ENCODE results near the gene RAD18. TPM values are rescaled to one million over a fixed set of nuclear protein-coding genes. Genes with fewer than 3 reads are reported as not detected.

Gene RAD18
- total and polyA plus RNA-seq, 12 donors: 2.0 to 11.4 (median 8.5) TPM

DNA sequence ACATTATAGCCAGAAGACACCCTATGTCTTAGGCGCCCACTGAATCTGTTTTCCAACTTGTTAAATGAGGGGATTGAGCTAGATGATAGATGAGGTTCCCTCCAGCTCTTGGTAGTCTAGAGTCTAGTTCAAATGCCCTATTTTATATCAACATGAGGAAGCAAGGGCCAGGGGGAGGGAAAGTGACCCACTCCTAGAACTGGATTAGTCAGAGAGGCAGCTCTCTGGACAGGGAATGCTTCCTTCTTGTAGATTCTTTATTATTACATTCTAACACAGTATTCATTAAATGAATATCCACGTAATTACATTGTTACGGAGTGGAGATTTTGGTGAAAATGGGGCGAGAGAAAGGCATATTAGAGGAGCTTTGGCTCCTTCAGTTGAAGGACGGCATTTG lies 89.5 kb downstream of the RAD18 start:
- Histone ChIP-seq H3K27me3 (no peaks in the 10 kb centered on the region), H3K9me3 (replicated peaks in 1 of 3) (no peaks in the 10 kb centered on the region), H3K36me3 (replicated peaks in 1 of 2) (no peaks in the 10 kb centered on the region), H3K27ac (no peak overlapping the region), H3K4me1 (replicated peaks in 1 of 2) (no peaks in the 10 kb centered on the region), H3K4me3 (no peak overlapping the region)
- no peak for DNase-seq
- 97 to 99% (median 98%) methylated on average over 5 of the region's 5 CpGs for WGBS, 4 donors
- intact Hi-C loops (cut with DNase I): no loop called here
- TF ChIP-seq, protein P1, sequence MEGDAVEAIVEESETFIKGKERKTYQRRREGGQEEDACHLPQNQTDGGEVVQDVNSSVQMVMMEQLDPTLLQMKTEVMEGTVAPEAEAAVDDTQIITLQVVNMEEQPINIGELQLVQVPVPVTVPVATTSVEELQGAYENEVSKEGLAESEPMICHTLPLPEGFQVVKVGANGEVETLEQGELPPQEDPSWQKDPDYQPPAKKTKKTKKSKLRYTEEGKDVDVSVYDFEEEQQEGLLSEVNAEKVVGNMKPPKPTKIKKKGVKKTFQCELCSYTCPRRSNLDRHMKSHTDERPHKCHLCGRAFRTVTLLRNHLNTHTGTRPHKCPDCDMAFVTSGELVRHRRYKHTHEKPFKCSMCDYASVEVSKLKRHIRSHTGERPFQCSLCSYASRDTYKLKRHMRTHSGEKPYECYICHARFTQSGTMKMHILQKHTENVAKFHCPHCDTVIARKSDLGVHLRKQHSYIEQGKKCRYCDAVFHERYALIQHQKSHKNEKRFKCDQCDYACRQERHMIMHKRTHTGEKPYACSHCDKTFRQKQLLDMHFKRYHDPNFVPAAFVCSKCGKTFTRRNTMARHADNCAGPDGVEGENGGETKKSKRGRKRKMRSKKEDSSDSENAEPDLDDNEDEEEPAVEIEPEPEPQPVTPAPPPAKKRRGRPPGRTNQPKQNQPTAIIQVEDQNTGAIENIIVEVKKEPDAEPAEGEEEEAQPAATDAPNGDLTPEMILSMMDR (IDR thresholded peaks at IDR 0.05): no peak
- no peak for TF ChIP-seq POLR2A (IDR thresholded peaks at IDR 0.05)

DNA sequence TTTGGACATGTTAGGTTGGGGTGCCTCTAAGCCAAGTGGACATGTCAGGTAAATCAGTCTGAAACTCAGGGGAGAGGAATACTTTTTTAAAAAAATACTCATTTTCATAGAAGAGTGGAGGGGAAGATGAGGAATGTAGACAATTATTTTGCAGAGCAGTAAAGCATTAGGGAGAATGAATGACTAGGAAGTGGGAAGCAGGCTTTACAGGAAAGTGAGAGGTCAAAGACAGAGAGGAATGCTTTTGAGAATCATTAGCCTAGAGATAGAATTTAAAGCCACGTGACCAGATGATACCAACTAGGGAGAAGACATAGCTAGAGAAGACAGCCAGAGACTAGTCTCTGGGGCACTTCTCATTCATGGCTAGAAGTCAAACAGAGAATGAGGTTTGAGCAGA lies 91.0 kb downstream of the RAD18 start:
- no peaks in the 10 kb centered on the region for H3K9me3 ChIP-seq (replicated peaks in 1 of 3)
- no peak overlapping the region for H3K27ac ChIP-seq
- no peaks in the 10 kb centered on the region for H3K27me3 ChIP-seq
- H3K4me1 ChIP-seq (replicated peaks in 1 of 2): no peaks in the 10 kb centered on the region
- WGBS, 4 donors: 81 to 95% (median 86%) methylated on average over 1 of the region's 1 CpG
- H3K36me3 ChIP-seq (replicated peaks in 1 of 2): no peaks in the 10 kb centered on the region
- H3K4me3 ChIP-seq: no peak overlapping the region
- DNase-seq: no peak
- no peak for TF ChIP-seq POLR2A (IDR thresholded peaks at IDR 0.05)
- TF ChIP-seq, protein P1 (IDR thresholded peaks at IDR 0.05): no peak
- intact Hi-C loops (cut with DNase I): no loop called here

DNA sequence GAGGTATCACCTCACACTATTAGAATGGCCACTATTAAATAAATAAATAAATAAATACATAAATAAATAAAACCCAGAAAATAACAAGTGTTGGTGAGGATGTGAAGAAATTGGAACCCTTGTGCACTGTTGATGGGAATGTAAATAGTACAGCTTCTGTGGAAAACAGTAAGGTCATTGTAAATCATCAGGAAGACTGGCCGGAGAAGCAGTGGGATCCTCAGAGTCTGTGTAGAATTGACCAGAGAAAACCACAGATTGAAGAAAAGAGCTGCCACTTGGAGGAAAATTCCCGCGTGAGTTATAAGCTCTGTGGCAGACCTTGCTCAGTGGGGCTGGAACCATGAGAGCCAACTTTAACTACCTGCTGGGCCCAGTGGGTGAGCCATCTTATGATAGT lies 92.0 kb downstream of the RAD18 start:
- no peaks in the 10 kb centered on the region for H3K27me3 ChIP-seq
- DNase-seq: no peak
- intact Hi-C loops (cut with DNase I): no loop called here
- no peaks in the 10 kb centered on the region for H3K4me1 ChIP-seq (replicated peaks in 1 of 2)
- TF ChIP-seq POLR2A (IDR thresholded peaks at IDR 0.05): no peak
- TF ChIP-seq, protein P1 (IDR thresholded peaks at IDR 0.05): no peak
- no peak overlapping the region for H3K4me3 ChIP-seq
- no peaks in the 10 kb centered on the region for H3K9me3 ChIP-seq (replicated peaks in 1 of 3)
- no peak overlapping the region for H3K27ac ChIP-seq
- 77 to 94% (median 93%) methylated on average over 3 of the region's 3 CpGs for WGBS, 4 donors
- H3K36me3 ChIP-seq (replicated peaks in 1 of 2): no peaks in the 10 kb centered on the region

DNA sequence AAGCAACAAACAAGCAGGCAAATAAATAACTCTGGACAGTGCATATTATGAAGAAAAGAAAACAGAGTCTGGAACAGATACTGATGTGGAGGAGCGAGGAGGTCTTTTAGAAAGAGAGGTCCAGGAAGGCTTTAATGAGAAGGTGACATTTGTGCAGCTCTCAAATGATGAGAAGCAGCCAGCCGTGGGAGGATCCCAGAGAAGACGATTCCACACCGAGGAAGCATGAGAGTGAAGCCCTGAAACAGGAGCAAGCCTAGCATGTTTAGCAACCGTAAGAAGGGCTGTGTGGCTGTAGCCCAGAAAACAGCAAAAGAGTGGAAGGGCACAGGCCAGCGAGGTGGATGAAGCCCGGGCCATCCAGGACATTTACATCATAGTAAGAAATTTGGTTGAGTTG lies 93.1 kb downstream of the RAD18 start:
- intact Hi-C loops (cut with DNase I): no loop called here
- Histone ChIP-seq H3K4me3 (no peak overlapping the region), H3K27ac (no peak overlapping the region), H3K9me3 (replicated peaks in 1 of 3) (no peaks in the 10 kb centered on the region), H3K4me1 (replicated peaks in 1 of 2) (no peaks in the 10 kb centered on the region), H3K27me3 (no peaks in the 10 kb centered on the region), H3K36me3 (replicated peaks in 1 of 2) (no peaks in the 10 kb centered on the region)
- 87 to 94% (median 89%) methylated on average over 7 of the region's 7 CpGs for WGBS, 4 donors
- DNase-seq: no peak
- TF ChIP-seq, protein P1 (IDR thresholded peaks at IDR 0.05): no peak
- no peak for TF ChIP-seq POLR2A (IDR thresholded peaks at IDR 0.05)
